Uterus (tissue), 4 donors: ENCODE measurements around the gene CTNNBIP1. TPM values are rescaled to one million over a fixed set of nuclear protein-coding genes. Genes with fewer than 3 reads are reported as not detected.

ENCODE experiments used
- DNase-seq, 2 donors: peaks; one replicate each; pipeline ENCODE4 v3.0.0-alpha.2; 2019 to 2020
- H3K27ac ChIP-seq, 2 donors: fragments of 200-600 bp; sonication (generic); 1 replicate in 1 of 2; 2 replicates in 1 of 2; pipeline ENCODE4 v1.5.1; 2016 to 2018
- H3K27me3 ChIP-seq, 2 donors: fragments of 200-600 bp; sonication (generic); one replicate each; pipeline ENCODE4 v1.5.1; 2018 to 2019; ENCODE audit warnings: control low read depth in 1 of 2
- H3K36me3 ChIP-seq, 2 donors: fragments of 200-600 bp; sonication (generic); one replicate each; pipeline ENCODE4 v1.5.1; 2019; ENCODE audit warnings: control low read depth in 1 of 2
- H3K4me1 ChIP-seq, 2 donors: fragments of 200-600 bp; sonication (generic); one replicate each; pipeline ENCODE4 v1.5.1; 2018 to 2019; ENCODE audit warnings: control low read depth in 1 of 2
- H3K4me3 ChIP-seq, 2 donors: fragments of 200-600 bp; sonication (generic); 1 replicate in 1 of 2; 2 replicates in 1 of 2; pipeline ENCODE4 v1.5.1; 2018 to 2019; ENCODE audit warnings: mild to moderate bottlenecking in 1 of 2
- H3K9me3 ChIP-seq, 2 donors: fragments of 200-600 bp; sonication (generic); one replicate each; pipeline ENCODE4 v1.5.1; 2019; ENCODE audit warnings: control low read depth in 1 of 2
- CTCF ChIP-seq, 4 experiments: fragments of 200-600 bp in 2 of 4; fragments of 450-650 bp in 2 of 4; sonication (generic) in 2 of 4; IDR thresholded peaks; one replicate each; pipeline ENCODE4 v1.5.1; 2016 to 2019; ENCODE audit warnings: antibody characterized with exemption in 4 of 4, mild to moderate bottlenecking in 2 of 4, moderate library complexity in 1 of 4
- POLR2A ChIP-seq, 2 donors: fragments of 450-650 bp; IDR thresholded peaks; one replicate each; pipeline ENCODE4 v1.6.1; 2016; ENCODE audit warnings: antibody characterized with exemption in 2 of 2, mild to moderate bottlenecking in 1 of 2, moderate library complexity in 1 of 2
- intact Hi-C: fragments of 100-400 bp; cut with DNase I; formaldehyde crosslinking; loops from one replicate; pipeline ENCODE4 v1.15.1; 2023; ENCODE audit warnings: low total_unique reads
- total RNA-seq, 4 donors: library from RNA; depleted of rRNA in 3 of 4; stranded (reverse); fragments of >200 nt in 3 of 4; gene quantifications; one replicate each; pipeline versions ENCODE4 v1.1.0 to v1.2.4, GENCODE V29; 2014 to 2023
- donor health status: DM: yes; HTN: yes; CAD: no.

CTNNBIP1 gene
- 10 to 100 TPM in 2 of 4 donors, 1 to 10 TPM in 2; 4.7 to 26.6 (median 13.6) TPM for total RNA-seq

GRCh38 chr1:9910076-9910422, at the start of gene CTNNBIP1:
TSS of gene CTNNBIP1 (minus strand) at chr1:9910269. CDS start at chr1:9872064, 38,205 bp downstream.
- TF ChIP-seq CTCF (IDR thresholded peaks at IDR 0.05) (no peak), POLR2A (IDR thresholded peaks at IDR 0.05) (peak in 1 of 2 donors; percentile 45)
- Histone ChIP-seq H3K36me3 (no peaks in the 10 kb centered on the region), H3K4me1 (peaks cover 5 to 7% of the 10 kb centered on the region in 2 donors), H3K27me3 (no peaks in the 10 kb centered on the region), H3K27ac (peak within 1 kb of the TSS; percentile 80 to 94), H3K4me3 (peak within 1 kb of the TSS; percentile 67 to 93), H3K9me3 (no peaks in the 10 kb centered on the region)
- DNase-seq = no peak
- intact Hi-C loops = no loop called here

GRCh38 chr1:9957726-9958125, 47.7 kb upstream of the CTNNBIP1 start:
- intact Hi-C loops = no loop called here
- DNase-seq = no peak

GRCh38 chr1:9946315-9946714, 36.2 kb upstream of the CTNNBIP1 start:
- Histone ChIP-seq H3K27ac (no peak overlapping the region), H3K27me3 (no peaks in the 10 kb centered on the region), H3K9me3 (no peaks in the 10 kb centered on the region), H3K4me1 (no peaks in the 10 kb centered on the region), H3K36me3 (no peaks in the 10 kb centered on the region), H3K4me3 (no peak overlapping the region)
- intact Hi-C loops = no loop called here
- no peak for TF ChIP-seq POLR2A (IDR thresholded peaks at IDR 0.05)
- no peak for TF ChIP-seq CTCF (IDR thresholded peaks at IDR 0.05)
- no peak for DNase-seq

More at GRCh38 chr1:9957726-9958125, 47.7 kb upstream of the CTNNBIP1 start:
- Histone ChIP-seq H3K36me3 (no peaks in the 10 kb centered on the region), H3K9me3 (no peaks in the 10 kb centered on the region), H3K4me1 (no peaks in the 10 kb centered on the region), H3K27ac (no peak overlapping the region), H3K27me3 (no peaks in the 10 kb centered on the region), H3K4me3 (no peak overlapping the region)
- TF ChIP-seq CTCF (IDR thresholded peaks at IDR 0.05) = no peak
- TF ChIP-seq POLR2A (IDR thresholded peaks at IDR 0.05) = no peak

- peak; percentile 88 to 90 for DNase-seq
- intact Hi-C loops = no loop called here
Observed at GRCh38 chr1:9942939-9943788, 33.1 kb upstream of the CTNNBIP1 start, which contains the start of the genes LZIC and NMNAT1. TSS of gene LZIC (minus strand) at chr1:9943391. CDS start at chr1:9936619, 6,772 bp downstream. TSS of gene NMNAT1 (plus strand) at chr1:9943475. CDS start at chr1:9972074, 28,599 bp downstream.

More at GRCh38 chr1:9942939-9943788, 33.1 kb upstream of the CTNNBIP1 start, which contains the start of the genes LZIC and NMNAT1:
- Histone ChIP-seq H3K36me3 (no peaks in the 10 kb centered on the region), H3K4me3 (peak within 1 kb of the TSS; percentile 84 to 87), H3K27ac (peak within 1 kb of the TSS; percentile 84 to 85), H3K9me3 (no peaks in the 10 kb centered on the region), H3K27me3 (no peaks in the 10 kb centered on the region), H3K4me1 (no peaks in the 10 kb centered on the region)
- TF ChIP-seq POLR2A (IDR thresholded peaks at IDR 0.05) (peak; percentile 64 to 74), CTCF (IDR thresholded peaks at IDR 0.05) (peak in 2 of 4 experiments; percentile 33 to 50)
